Activated CD8-positive, alpha-beta memory T cell treated with anti-CD3 and anti-CD28 coated beads for 36 hours (primary cell): ENCODE measurements around the gene PYGM. TPM values are rescaled to one million over a fixed set of nuclear protein-coding genes. Genes with fewer than 3 reads are reported as not detected.

Experiments used
- CTCF ChIA-PET: fragments of 350-600 bp; sonication (Branson Sonifier 250); formaldehyde crosslinking; loops from one replicate; lab custom pipeline; 2021; ENCODE audit warnings: antibody characterized with exemption; lab: Charles Lee
- POLR2A ChIA-PET: fragments of 350-600 bp; sonication (Branson Sonifier 250); formaldehyde crosslinking; loops from one replicate; lab custom pipeline; 2021; ENCODE audit warnings: antibody characterized with exemption; lab: Charles Lee
- total RNA-seq, 2 experiments: library from RNA; stranded (reverse); gene quantifications; one replicate each; pipeline ENCODE4 v1.2.3, GENCODE V29; 2021

PYGM gene
- total RNA-seq: under 1 TPM; 0.95 to 0.99 TPM

- ChIA-PET POLR2A (interaction anchor here (0.6 to 2.2 kb wide), 4 partner anchors 16 to 19 kb away, joined by 3 to 8 read pairs (median 4); partner anchors contain the start of gene RASGRP2), CTCF (interaction anchor here (1.1 to 1.8 kb wide), 2 partner anchors 12 to 16 kb away, joined by 4 to 7 read pairs; partner anchors contain the start of gene RASGRP2)
Observed at GRCh38 chr11:64759722-64760719, at the start of gene PYGM. Gene PYGM (minus strand): TSS chr11:64759974. CDS start chr11:64759898, 76 bp downstream.

- ChIA-PET POLR2A (interaction anchor here (0.6 kb wide), 1 partner anchor 1834 kb away, joined by 5 read pairs; no protein-coding TSS in a partner anchor), CTCF (no interaction called here)
Observed at GRCh38 chr11:64805481-64805880, 45.7 kb upstream of the PYGM start.

GRCh38 chr11:64804346-64805210, 44.8 kb upstream of the PYGM start:
- CTCF ChIA-PET: interaction anchor here (0.6 to 1.3 kb wide), 3 partner anchors 26 to 124 kb away, joined by 3 to 4 read pairs (median 4); no protein-coding TSS in a partner anchor
- POLR2A ChIA-PET: no interaction called here

GRCh38 chr11:64803846-64804345, 44.1 kb upstream of the PYGM start:
- ChIA-PET CTCF (interaction anchor here (0.6 to 1.7 kb wide), 4 partner anchors 25 to 123 kb away, joined by 3 to 4 read pairs (median 4); no protein-coding TSS in a partner anchor), POLR2A (no interaction called here)

- ChIA-PET CTCF (interaction anchor here (0.6 to 1.7 kb wide), 6 partner anchors 18 to 123 kb away, joined by 3 to 4 read pairs (median 4); no protein-coding TSS in a partner anchor), POLR2A (interaction anchor here (0.6 to 0.9 kb wide), 2 partner anchors 61 to 97 kb away, joined by 3 read pairs; no protein-coding TSS in a partner anchor)
Observed at GRCh38 chr11:64803158-64803845, 43.5 kb upstream of the PYGM start, which contains the start of gene MAP4K2. Gene MAP4K2 (minus strand): TSS chr11:64803214. CDS start chr11:64803149, 65 bp downstream.

GRCh38 chr11:64802370-64803157, 42.8 kb upstream of the PYGM start:
- ChIA-PET CTCF (interaction anchor here (1.1 to 1.7 kb wide), 5 partner anchors 18 to 59 kb away, joined by 3 to 4 read pairs (median 3); no protein-coding TSS in a partner anchor), POLR2A (interaction anchor here (0.6 to 0.9 kb wide), 2 partner anchors 61 to 98 kb away, joined by 3 read pairs; no protein-coding TSS in a partner anchor)

- CTCF ChIA-PET: interaction anchor here (0.7 to 1.4 kb wide), 3 partner anchors 42 to 59 kb away, joined by 3 read pairs; no protein-coding TSS in a partner anchor
- POLR2A ChIA-PET: no interaction called here
Observed at GRCh38 chr11:64801561-64802369, 42.0 kb upstream of the PYGM start.

GRCh38 chr11:64801158-64801464, 41.3 kb upstream of the PYGM start:
- POLR2A ChIA-PET: no interaction called here
- CTCF ChIA-PET: interaction anchor here (0.7 to 1.3 kb wide), 2 partner anchors 43 to 58 kb away, joined by 3 read pairs; no protein-coding TSS in a partner anchor

GRCh38 chr11:64800303-64801157, 40.8 kb upstream of the PYGM start:
- ChIA-PET POLR2A (no interaction called here), CTCF (interaction anchor here (0.7 kb wide), 1 partner anchor 44 kb away, joined by 3 read pairs; no protein-coding TSS in a partner anchor)

- ChIA-PET CTCF (no interaction called here), POLR2A (no interaction called here)
Observed at GRCh38 chr11:64799623-64800302, 40.0 kb upstream of the PYGM start.

- ChIA-PET POLR2A (no interaction called here), CTCF (interaction anchor here (1.1 kb wide), 1 partner anchor 16 kb away, joined by 4 read pairs; no protein-coding TSS in a partner anchor)
Observed at GRCh38 chr11:64799256-64799622, 39.5 kb upstream of the PYGM start.

GRCh38 chr11:64796757-64797541, 37.2 kb upstream of the PYGM start:
- ChIA-PET CTCF (no interaction called here), POLR2A (no interaction called here)

GRCh38 chr11:64796047-64796756, 36.4 kb upstream of the PYGM start:
- ChIA-PET CTCF (no interaction called here), POLR2A (no interaction called here)

GRCh38 chr11:64794526-64794925, 34.8 kb upstream of the PYGM start:
- ChIA-PET POLR2A (no interaction called here), CTCF (interaction anchor here (0.9 to 1.0 kb wide), 2 partner anchors 26 to 387 kb away, joined by 3 to 4 read pairs; partner anchors contain the start of gene CAPN1)
